Skeletal muscle satellite cell (primary cell): ENCODE measurements around the gene ZNF827.

Source experiments
- H3K27me3 ChIP-seq: 2 replicates; pipeline ENCODE4 v1.7.0; 2013; ENCODE audit warnings: low read length; ENCODE audit not compliant: control insufficient read depth, insufficient read depth
- H3K36me3 ChIP-seq: 2 replicates; pipeline ENCODE4 v1.7.0; 2013; ENCODE audit warnings: mild to moderate bottlenecking, control low read depth, low read length; ENCODE audit not compliant: insufficient read depth
- H3K4me1 ChIP-seq: 2 replicates; pipeline ENCODE4 v1.7.0; 2013; ENCODE audit warnings: low read length; ENCODE audit not compliant: control insufficient read depth, insufficient read depth
- H3K4me2 ChIP-seq: 2 replicates; pipeline ENCODE4 v1.7.0; 2013; ENCODE audit warnings: mild to moderate bottlenecking, low read length
- H3K4me3 ChIP-seq: 2 replicates; pipeline ENCODE4 v1.7.0; 2013; ENCODE audit warnings: low read length
- H3K9ac ChIP-seq: 2 replicates; pipeline ENCODE4 v1.7.0; 2013; ENCODE audit warnings: mild to moderate bottlenecking, low read depth, low read length, moderate library complexity
- H3K9me3 ChIP-seq: replicated peaks from 2 replicates; pipeline ENCODE4 v1.7.0; 2013; ENCODE audit warnings: mild to moderate bottlenecking, control low read depth, low read length

Gene ZNF827

DNA sequence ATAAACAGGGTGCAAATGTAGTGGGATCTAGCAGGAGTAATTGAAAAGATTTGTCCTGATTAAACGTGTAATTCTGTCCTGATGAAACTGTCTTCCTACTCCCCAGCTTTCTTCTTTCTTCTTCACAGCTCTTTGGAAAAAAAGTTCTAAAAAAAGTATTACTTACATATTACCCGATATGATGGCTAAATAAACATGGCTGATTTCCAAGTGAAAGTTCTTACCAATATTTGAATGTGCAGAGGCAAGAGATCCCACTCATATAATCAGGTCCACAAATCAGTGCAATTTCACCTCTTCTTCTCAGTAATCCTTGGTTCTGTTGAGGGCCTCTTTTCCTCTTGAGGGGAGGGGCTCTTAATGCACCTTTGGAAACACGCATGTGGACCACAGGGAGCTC, 78.7 kb downstream of the ZNF827 start:
- Histone ChIP-seq H3K27me3 (no peaks in the 10 kb centered on the region), H3K4me2 (no peak overlapping the region), H3K36me3 (no peaks in the 10 kb centered on the region), H3K4me3 (no peak overlapping the region), H3K4me1 (no peaks in the 10 kb centered on the region), H3K9me3 (no peaks in the 10 kb centered on the region), H3K9ac (no peak overlapping the region)

DNA sequence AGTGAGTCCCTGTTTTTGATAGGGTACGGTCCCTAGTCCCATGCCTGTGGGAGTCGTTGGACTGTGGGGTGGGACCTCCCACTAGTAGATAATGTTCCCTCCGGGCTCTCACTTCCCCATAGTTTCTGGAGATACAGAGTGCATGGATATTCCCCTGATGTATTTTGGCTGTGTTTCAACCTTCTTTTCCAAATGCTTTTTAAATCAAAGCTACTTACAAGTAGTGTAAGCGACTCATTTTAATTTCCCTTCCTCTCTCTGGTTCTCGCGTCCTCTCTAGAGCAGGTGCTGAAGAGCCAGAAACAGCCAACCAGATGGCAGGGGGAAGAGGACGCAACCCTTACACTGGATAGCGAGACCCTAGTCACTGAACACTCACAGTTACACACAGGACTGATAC, 79.2 kb downstream of the ZNF827 start:
- H3K9ac ChIP-seq: no peak overlapping the region
- H3K27me3 ChIP-seq: no peaks in the 10 kb centered on the region
- no peaks in the 10 kb centered on the region for H3K4me1 ChIP-seq
- no peaks in the 10 kb centered on the region for H3K9me3 ChIP-seq
- no peak overlapping the region for H3K4me2 ChIP-seq
- no peak overlapping the region for H3K4me3 ChIP-seq
- no peaks in the 10 kb centered on the region for H3K36me3 ChIP-seq

DNA sequence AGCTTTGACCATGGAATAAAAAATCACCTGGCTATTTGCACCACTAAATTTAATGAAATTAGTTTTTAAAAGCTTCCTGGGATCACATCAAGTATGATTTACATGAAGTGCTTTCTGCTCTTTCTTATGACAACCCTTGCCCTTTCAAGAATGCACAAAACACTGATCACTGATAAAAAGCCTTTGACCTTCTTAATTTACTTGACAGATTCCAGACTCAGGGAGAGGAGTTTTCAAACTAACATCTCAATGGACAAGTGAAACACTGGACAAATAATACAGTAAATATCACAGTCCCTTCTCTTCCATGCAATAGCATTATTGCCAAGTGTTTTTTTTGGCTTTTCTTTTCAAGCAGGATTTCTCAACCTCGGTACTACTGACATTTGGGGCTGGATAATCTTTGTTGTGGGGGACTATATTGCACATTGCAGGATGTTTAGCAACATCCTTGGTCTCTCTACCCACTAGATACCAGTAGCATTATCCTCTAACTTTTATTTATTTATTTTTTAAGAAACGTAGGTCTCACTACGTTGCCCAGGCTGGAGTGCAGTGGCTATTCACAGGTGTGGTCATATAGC, 86.3 kb downstream of the ZNF827 start:
- no peak overlapping the region for H3K4me3 ChIP-seq
- peaks cover 23% of the 10 kb centered on the region for H3K4me1 ChIP-seq

GRCh38 chr4:145851511-145852201, 87.0 kb downstream of the ZNF827 start:
- no peak overlapping the region for H3K4me2 ChIP-seq
- H3K4me3 ChIP-seq: no peak overlapping the region
- H3K9ac ChIP-seq: no peak overlapping the region
- H3K27me3 ChIP-seq: no peaks in the 10 kb centered on the region
- H3K36me3 ChIP-seq: peaks cover 6% of the 10 kb centered on the region
- H3K4me1 ChIP-seq: peaks cover 23% of the 10 kb centered on the region
- no peaks in the 10 kb centered on the region for H3K9me3 ChIP-seq

More for the DNA sequence above, 86.3 kb downstream of the ZNF827 start:
- no peaks in the 10 kb centered on the region for H3K9me3 ChIP-seq
- H3K36me3 ChIP-seq: peaks cover 6% of the 10 kb centered on the region
- H3K27me3 ChIP-seq: no peaks in the 10 kb centered on the region
- no peak overlapping the region for H3K9ac ChIP-seq
- H3K4me2 ChIP-seq: no peak overlapping the region

DNA sequence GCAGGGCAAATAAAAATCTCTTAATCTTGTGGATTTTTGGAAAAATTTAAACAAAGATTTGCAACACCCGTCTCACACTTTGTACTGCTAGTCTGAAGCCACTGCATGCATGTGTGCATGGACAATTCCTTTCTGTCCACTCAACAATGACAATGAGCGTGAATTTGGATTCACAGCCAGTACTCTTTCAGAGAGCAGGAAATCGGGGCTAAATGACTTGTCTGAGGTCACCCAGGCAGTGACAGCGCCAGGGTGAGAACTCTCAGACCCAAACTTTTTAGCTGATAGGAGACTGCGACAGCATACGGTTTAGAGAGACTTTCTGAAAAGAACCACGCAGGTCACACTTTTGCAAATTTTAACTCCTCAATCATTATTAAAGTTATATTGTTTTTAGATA, 90.9 kb downstream of the ZNF827 start:
- no peak overlapping the region for H3K4me2 ChIP-seq
- H3K4me3 ChIP-seq: no peak overlapping the region
- no peaks in the 10 kb centered on the region for H3K27me3 ChIP-seq
- peaks cover 6% of the 10 kb centered on the region for H3K36me3 ChIP-seq
- no peaks in the 10 kb centered on the region for H3K9me3 ChIP-seq
- H3K9ac ChIP-seq: no peak overlapping the region
- peaks cover 31% of the 10 kb centered on the region for H3K4me1 ChIP-seq

GRCh38 chr4:145845118-145845517, 93.5 kb downstream of the ZNF827 start:
- peaks cover 23% of the 10 kb centered on the region for H3K4me1 ChIP-seq
- no peaks in the 10 kb centered on the region for H3K27me3 ChIP-seq
- no peaks in the 10 kb centered on the region for H3K9me3 ChIP-seq
- H3K4me3 ChIP-seq: no peak overlapping the region
- H3K36me3 ChIP-seq: peaks cover 6% of the 10 kb centered on the region
- no peak overlapping the region for H3K4me2 ChIP-seq
- no peak overlapping the region for H3K9ac ChIP-seq

GRCh38 chr4:145843639-145844038, 95.0 kb downstream of the ZNF827 start:
- H3K9ac ChIP-seq: no peak overlapping the region
- no peaks in the 10 kb centered on the region for H3K9me3 ChIP-seq
- H3K4me3 ChIP-seq: no peak overlapping the region
- no peaks in the 10 kb centered on the region for H3K27me3 ChIP-seq
- peaks cover 23% of the 10 kb centered on the region for H3K4me1 ChIP-seq
- no peaks in the 10 kb centered on the region for H3K36me3 ChIP-seq
- H3K4me2 ChIP-seq: no peak overlapping the region

GRCh38 chr4:145843148-145843547, 95.5 kb downstream of the ZNF827 start:
- no peak overlapping the region for H3K9ac ChIP-seq
- H3K36me3 ChIP-seq: no peaks in the 10 kb centered on the region
- no peaks in the 10 kb centered on the region for H3K9me3 ChIP-seq
- H3K27me3 ChIP-seq: no peaks in the 10 kb centered on the region
- H3K4me3 ChIP-seq: no peak overlapping the region
- H3K4me2 ChIP-seq: peak overlapping the region; percentile 11
- peaks cover 23% of the 10 kb centered on the region for H3K4me1 ChIP-seq

- no peak overlapping the region for H3K4me3 ChIP-seq
- H3K36me3 ChIP-seq: no peaks in the 10 kb centered on the region
- peaks cover 18% of the 10 kb centered on the region for H3K4me1 ChIP-seq
- no peak overlapping the region for H3K9ac ChIP-seq
- H3K4me2 ChIP-seq: peak overlapping the region; percentile 11
- no peaks in the 10 kb centered on the region for H3K27me3 ChIP-seq
- H3K9me3 ChIP-seq: no peaks in the 10 kb centered on the region
Observed at GRCh38 chr4:145842224-145842887, 96.3 kb downstream of the ZNF827 start.

DNA sequence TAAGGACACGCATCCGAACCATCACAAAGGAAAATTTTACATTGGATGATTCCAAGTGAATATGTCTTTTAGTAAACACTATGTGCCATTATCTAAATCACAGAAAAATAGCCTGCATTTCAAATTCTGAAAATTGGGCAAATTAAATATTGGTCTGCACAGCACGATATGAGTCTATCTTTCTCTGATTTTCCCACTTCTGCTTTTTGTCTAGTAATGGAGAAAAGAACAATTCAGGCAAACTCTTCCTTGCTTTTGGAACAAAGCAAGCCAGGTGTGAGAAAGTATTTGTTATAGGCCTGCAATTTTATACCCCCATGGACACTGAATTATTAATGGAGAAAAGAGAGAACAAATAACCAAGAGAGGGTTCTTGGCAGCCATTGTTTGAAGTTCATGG, 97.8 kb downstream of the ZNF827 start:
- Histone ChIP-seq H3K4me2 (no peak overlapping the region), H3K4me1 (peaks cover 18% of the 10 kb centered on the region), H3K36me3 (no peaks in the 10 kb centered on the region), H3K9ac (no peak overlapping the region), H3K27me3 (no peaks in the 10 kb centered on the region), H3K4me3 (no peak overlapping the region), H3K9me3 (no peaks in the 10 kb centered on the region)

- Histone ChIP-seq H3K36me3 (no peaks in the 10 kb centered on the region), H3K4me3 (no peak overlapping the region), H3K9ac (no peak overlapping the region), H3K4me2 (no peak overlapping the region), H3K27me3 (no peaks in the 10 kb centered on the region), H3K9me3 (no peaks in the 10 kb centered on the region), H3K4me1 (peaks cover 18% of the 10 kb centered on the region)
Observed at GRCh38 chr4:145840162-145840768, 98.4 kb downstream of the ZNF827 start.
